H9 (cell line): ENCODE measurements around the gene TBC1D13. TPM values are rescaled to one million over a fixed set of nuclear protein-coding genes. Genes with fewer than 3 reads are reported as not detected.
"Not testable (repeated sequence)": the region's sequence is repeated elsewhere in the genome, so short reads cannot be mapped to it uniquely, and the experiment has no call there.

Experiments
- DNase-seq: peaks from one replicate; pipeline ENCODE4 v3.0.0-alpha.2; 2017
- H2AFZ ChIP-seq: one replicate; pipeline ENCODE4 v1.6.1; 2013; ENCODE audit warnings: mild to moderate bottlenecking, low read length, control low read depth, moderate library complexity
- H2AK5ac ChIP-seq: 2 replicates; pipeline ENCODE4 v1.6.1; 2013; ENCODE audit warnings: low read length, control low read depth, mixed read lengths; ENCODE audit not compliant: insufficient read length
- H2BK120ac ChIP-seq: one replicate; pipeline ENCODE4 v1.6.1; 2013; ENCODE audit warnings: low read depth, mild to moderate bottlenecking, low read length, control low read depth, inconsistent platforms; ENCODE audit not compliant: poor library complexity, severe bottlenecking
- H2BK12ac ChIP-seq: 2 replicates; pipeline ENCODE4 v1.6.1; 2013; ENCODE audit warnings: low read length, control low read depth, mixed read lengths, low read depth; ENCODE audit not compliant: insufficient read length
- H2BK15ac ChIP-seq: 2 replicates; pipeline ENCODE4 v1.6.1; 2013; ENCODE audit warnings: low read depth, low read length, control low read depth
- H2BK20ac ChIP-seq: one replicate; pipeline ENCODE4 v1.6.1; 2013; ENCODE audit warnings: low read depth, mild to moderate bottlenecking, low read length, control low read depth, inconsistent platforms; ENCODE audit not compliant: poor library complexity, severe bottlenecking
- H2BK5ac ChIP-seq: 2 replicates; pipeline ENCODE4 v1.6.1; 2013; ENCODE audit warnings: low read length, control low read depth, mixed read lengths; ENCODE audit not compliant: insufficient read length
- H3K14ac ChIP-seq: 2 replicates; pipeline ENCODE4 v1.6.1; 2013; ENCODE audit warnings: low read length, control low read depth; ENCODE audit not compliant: insufficient read depth
- H3K18ac ChIP-seq: 2 replicates; pipeline ENCODE4 v1.6.1; 2013; ENCODE audit warnings: low read depth, mild to moderate bottlenecking, mixed read lengths, low read length, control low read depth; ENCODE audit not compliant: insufficient read length
- H3K23ac ChIP-seq: 2 replicates; pipeline ENCODE4 v1.6.1; 2013; ENCODE audit warnings: low read length, control low read depth, mixed read lengths, low read depth; ENCODE audit not compliant: insufficient read length
- H3K23me2 ChIP-seq: 2 replicates; pipeline ENCODE4 v1.6.1; 2013; ENCODE audit warnings: low read depth, mild to moderate bottlenecking, mixed read lengths, low read length, control low read depth; ENCODE audit not compliant: insufficient read length, poor library complexity, severe bottlenecking
- H3K27ac ChIP-seq: 2 replicates; pipeline ENCODE4 v1.5.1; 2013; ENCODE audit warnings: low read length, control low read depth, mixed read lengths, low read depth; ENCODE audit not compliant: insufficient read length
- H3K27me3 ChIP-seq: 2 replicates; pipeline ENCODE4 v1.6.1; 2013; ENCODE audit warnings: low read length, control low read depth, inconsistent platforms; ENCODE audit not compliant: insufficient read depth
- H3K4ac ChIP-seq: 2 replicates; pipeline ENCODE4 v1.6.1; 2013; ENCODE audit warnings: low read depth, mild to moderate bottlenecking, control low read depth, inconsistent platforms, low read length, moderate library complexity
- H3K4me1 ChIP-seq: 2 replicates; pipeline ENCODE4 v1.6.1; 2013; ENCODE audit warnings: low read length, control low read depth, inconsistent platforms; ENCODE audit not compliant: insufficient read depth
- H3K4me2 ChIP-seq: 2 replicates; pipeline ENCODE4 v1.6.1; 2013; ENCODE audit warnings: low read length, control low read depth, mixed read lengths; ENCODE audit not compliant: insufficient read length, insufficient read depth
- H3K56ac ChIP-seq: 2 replicates; pipeline ENCODE4 v1.6.1; 2013; ENCODE audit warnings: low read depth, mild to moderate bottlenecking, mixed read lengths, low read length, control low read depth; ENCODE audit not compliant: insufficient read length
- H3K79me1 ChIP-seq: 2 replicates; pipeline ENCODE4 v1.6.1; 2013; ENCODE audit warnings: low read depth, mild to moderate bottlenecking, moderate library complexity, low read length, control low read depth, inconsistent platforms; ENCODE audit not compliant: insufficient read depth, poor library complexity, severe bottlenecking
- H3K79me2 ChIP-seq: 2 replicates; pipeline ENCODE4 v1.6.1; 2013; ENCODE audit warnings: low read length, control low read depth, inconsistent platforms; ENCODE audit not compliant: insufficient read depth
- H3K9ac ChIP-seq: 2 replicates; pipeline ENCODE4 v1.6.1; 2013; ENCODE audit warnings: low read length, control low read depth, mixed read lengths; ENCODE audit not compliant: insufficient read length; ENCODE audit errors: extremely low read depth
- H3K9me3 ChIP-seq: one replicate; pipeline ENCODE4 v1.6.1; 2013; ENCODE audit warnings: low read depth, low read length, inconsistent platforms; ENCODE audit not compliant: control insufficient read depth
- H3T11ph ChIP-seq: one replicate; pipeline ENCODE4 v1.6.1; 2013; ENCODE audit warnings: mild to moderate bottlenecking, low read length, control low read depth, inconsistent platforms
- H4K20me1 ChIP-seq: one replicate; pipeline ENCODE4 v1.6.1; 2013; ENCODE audit not compliant: control insufficient read depth, insufficient read length, insufficient read depth
- H4K5ac ChIP-seq: 2 replicates; pipeline ENCODE4 v1.6.1; 2013; ENCODE audit warnings: low read depth, mild to moderate bottlenecking, mixed read lengths, low read length, control low read depth; ENCODE audit not compliant: insufficient read length
- H4K8ac ChIP-seq: replicated peaks from 2 replicates; pipeline ENCODE4 v1.6.1; 2013; ENCODE audit warnings: low read length, control low read depth, mixed read lengths, low read depth; ENCODE audit not compliant: insufficient read length
- H4K91ac ChIP-seq: 2 replicates; pipeline ENCODE4 v1.6.1; 2013; ENCODE audit warnings: low read depth, mild to moderate bottlenecking, moderate library complexity, mixed read lengths, low read length, control low read depth; ENCODE audit not compliant: insufficient read length
- H3K27ac Mint-ChIP-seq, 3 experiments: 2 replicates in 2 of 3; 3 replicates in 1 of 3; pipeline ENCODE4 v1.8.0; 2020 to 2021; ENCODE audit warnings: mixed read lengths in 3 of 3, mild to moderate bottlenecking in 1 of 3, moderate library complexity in 1 of 3
- H3K27me3 Mint-ChIP-seq: 2 replicates; pipeline ENCODE4 v1.8.0; 2021; ENCODE audit warnings: low read depth, mild to moderate bottlenecking, moderate library complexity, mixed read lengths
- H3K36me3 Mint-ChIP-seq, 3 experiments: 2 replicates in 2 of 3; 3 replicates in 1 of 3; pipeline ENCODE4 v1.8.0; 2020 to 2021; ENCODE audit warnings: low read depth in 3 of 3, mixed read lengths in 3 of 3; ENCODE audit not compliant: insufficient read depth in 1 of 3
- H3K4me1 Mint-ChIP-seq, 2 experiments: 2 replicates each; pipeline ENCODE4 v1.8.0; 2020; ENCODE audit warnings: mixed read lengths in 2 of 2
- H3K4me3 Mint-ChIP-seq, 2 experiments: 2 replicates in 1 of 2; 3 replicates in 1 of 2; pipeline ENCODE4 v1.8.0; 2020 to 2021; ENCODE audit warnings: mild to moderate bottlenecking in 2 of 2, mixed read lengths in 2 of 2, moderate library complexity in 1 of 2
- H3K9me3 Mint-ChIP-seq, 2 experiments: 2 replicates in 1 of 2; 3 replicates in 1 of 2; pipeline ENCODE4 v1.8.0; 2020; ENCODE audit warnings: mild to moderate bottlenecking in 2 of 2, mixed read lengths in 2 of 2, moderate library complexity in 1 of 2
- CTCF ChIP-seq: fragments of 200-600 bp; sonication (generic); conservative IDR thresholded peaks from 3 replicates; pipeline ENCODE4 v1.8.0; 2021; ENCODE audit warnings: antibody characterized with exemption, mild to moderate bottlenecking
- WGBS: extraction: QIAGEN DNeasy Blood & Tissue Kit; methylation state at CpG from one replicate; pipeline ENCODE4 v1.1.7; 2013; ENCODE audit warnings: missing lambda C conversion rate, low lambda C conversion rate, mixed read lengths; ENCODE audit not compliant: insufficient read length; ENCODE audit errors: extremely low coverage; 5-methylcytosine and 5-hydroxymethylcytosine counted together
- total RNA-seq: library from RNA; stranded (reverse); gene quantifications from 2 replicates; pipeline ENCODE4 v1.2.1, GENCODE V29; 2021

The TBC1D13 gene
- total RNA-seq, 1 experiment from 2014 or later, result 27.3 TPM

- Histone ChIP-seq H2BK120ac (no peak overlapping the region), H2AK5ac (no peak overlapping the region), H3K27ac (no peak overlapping the region), H4K20me1 (no peaks in the 10 kb centered on the region), H2BK5ac (no peak overlapping the region), H2BK15ac (no peak overlapping the region), H3K9ac (no peak overlapping the region), H3K23me2 (peaks cover 12% of the 10 kb centered on the region), H3K4me2 (no peak overlapping the region), H3K14ac (no peak overlapping the region), H3K79me1 (no peaks in the 10 kb centered on the region), H4K8ac (no peak overlapping the region), H2AFZ (no peak overlapping the region), H3K4me1 (no peaks in the 10 kb centered on the region), H3K4ac (no peak overlapping the region), H3K23ac (no peak overlapping the region), H3K79me2 (no peaks in the 10 kb centered on the region; the same call in 1 of the 2 replicates), H2BK12ac (no peak overlapping the region), H3K18ac (no peak overlapping the region), H3T11ph (no peak overlapping the region), H3K56ac (no peak overlapping the region), H4K91ac (no peak overlapping the region), H3K27me3 (no peaks in the 10 kb centered on the region), H3K9me3 (no peaks in the 10 kb centered on the region), H2BK20ac (no peak overlapping the region), H4K5ac (no peak overlapping the region)
- Mint-ChIP-seq H3K4me3 (no peak overlapping the region), H3K4me1 (peaks cover 9 to 11% of the 10 kb centered on the region in 2 experiments), H3K36me3 (no peaks in the 10 kb centered on the region), H3K9me3 (peaks cover 15 to 17% of the 10 kb centered on the region in 2 experiments; a peak in 4 of 5 replicates), H3K27ac (no peak overlapping the region), H3K27me3 (peaks cover 2% of the 10 kb centered on the region; the same call in 1 of the 2 replicates)
- TF ChIP-seq CTCF, result no peak
- WGBS, result no CpG with 5 or more reads among the region's 1 CpG
- no peak for DNase-seq
Measured at GRCh38 chr9:128774804-128775203, 12.2 kb upstream of the TBC1D13 start.

- not testable (repeated sequence) for H2AK5ac ChIP-seq, H3K4me3 Mint-ChIP-seq, H2BK15ac ChIP-seq, H4K8ac ChIP-seq, H3K14ac ChIP-seq, H3K27ac ChIP-seq, H2AFZ ChIP-seq, H3K79me1 ChIP-seq, H3K23ac ChIP-seq, H3K79me2 ChIP-seq, H3K27ac Mint-ChIP-seq, H2BK20ac ChIP-seq, H3K9ac ChIP-seq, H3K36me3 Mint-ChIP-seq, H3K56ac ChIP-seq, H2BK120ac ChIP-seq, H3K27me3 Mint-ChIP-seq, H3K4ac ChIP-seq, H3K27me3 ChIP-seq, H3K4me2 ChIP-seq, H2BK5ac ChIP-seq, H4K20me1 ChIP-seq, H3K9me3 ChIP-seq, H2BK12ac ChIP-seq, DNase-seq, H3K4me1 Mint-ChIP-seq, H3T11ph ChIP-seq, H3K18ac ChIP-seq, H3K23me2 ChIP-seq, H3K4me1 ChIP-seq, H4K91ac ChIP-seq, H4K5ac ChIP-seq
- WGBS, result no CpG with 5 or more reads among the region's 27 CpGs
- peaks cover 16 to 22% of the 10 kb centered on the region in 2 experiments; a peak in 4 of 5 replicates for H3K9me3 Mint-ChIP-seq
Measured at GRCh38 chr9:128780093-128780492, 7.0 kb upstream of the TBC1D13 start.
